Measurements from ENCODE around the gene PAX5.

The PAX5 gene

DNA sequence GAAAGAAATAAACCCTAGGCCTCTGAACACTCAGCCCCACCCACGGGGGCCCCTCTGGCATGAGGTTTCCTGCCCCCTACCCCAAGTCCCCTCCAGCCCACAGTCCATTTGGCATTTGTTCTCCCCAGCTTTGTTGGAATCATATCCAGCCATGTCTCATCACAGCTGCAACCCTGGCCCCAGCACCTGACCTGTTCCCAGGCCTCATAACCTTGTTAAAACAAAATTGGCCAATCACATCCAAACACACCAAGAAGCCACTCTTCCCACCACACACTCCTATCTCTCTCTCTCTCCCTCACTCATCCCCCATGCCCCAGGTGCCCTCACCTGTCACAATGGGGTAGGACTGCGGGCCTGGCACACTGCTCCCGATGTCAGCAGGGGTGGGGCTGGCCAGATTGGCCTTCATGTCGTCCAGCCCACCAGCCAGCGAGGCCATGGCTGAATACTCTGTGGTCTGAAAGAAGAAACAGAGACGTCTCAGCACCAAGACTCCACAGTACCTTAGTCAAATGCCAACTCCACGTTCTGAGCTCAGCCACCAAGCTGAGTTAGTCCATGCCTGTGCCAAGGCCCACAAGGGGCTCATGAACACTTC, 110.9 kb downstream of the PAX5 start:
- FAIRE-seq, result no peak
- TF ChIP-seq POLR2A (IDR thresholded peaks at IDR 0.05; ENCODE audit: low read depth, low read length), result no peak
- no peak for DNase-seq (ENCODE audit: insufficient read length, low spot score)

DNA sequence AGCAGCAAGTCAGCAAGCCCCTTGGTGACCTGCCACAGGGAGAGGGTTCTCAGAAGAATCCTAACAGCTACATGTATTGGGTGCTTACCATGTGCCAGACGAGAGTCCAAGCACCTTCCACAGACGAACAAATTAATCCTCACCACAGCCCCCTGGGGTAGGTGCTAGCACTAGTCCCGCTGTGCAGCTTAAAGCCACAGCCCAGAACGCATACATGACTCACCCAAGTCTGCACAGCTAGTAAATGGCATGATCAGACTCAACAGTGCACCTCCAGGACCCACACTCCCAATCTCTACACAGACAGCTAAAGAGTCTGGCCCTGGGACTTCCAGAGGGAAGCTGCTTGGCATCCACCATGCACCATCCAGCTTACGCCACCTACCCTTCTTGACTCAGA, 111.5 kb downstream of the PAX5 start:
- DNase-seq (ENCODE audit: insufficient read length, low spot score) (peak; percentile 40), FAIRE-seq (no peak)
- no peak for TF ChIP-seq POLR2A (IDR thresholded peaks at IDR 0.05; ENCODE audit: low read depth, low read length)

DNA sequence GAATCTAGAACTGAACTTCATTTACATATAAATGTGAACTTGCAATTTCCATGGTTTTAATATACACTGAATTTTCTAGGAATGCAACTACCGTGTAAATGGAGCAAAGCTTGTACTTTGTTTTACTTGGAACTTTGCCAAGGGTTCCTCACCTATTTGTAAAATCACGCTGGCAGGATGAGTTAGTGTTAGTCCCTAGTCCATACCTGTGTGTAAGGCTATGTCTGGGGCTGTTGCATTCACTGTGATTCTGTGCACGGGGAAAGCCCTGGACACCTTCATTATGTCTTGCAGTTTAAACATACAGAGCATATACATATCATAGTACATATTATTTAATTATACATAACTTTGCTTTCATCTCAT, 119.9 kb downstream of the PAX5 start:
- FAIRE-seq, result no peak
- DNase-seq (ENCODE audit: insufficient read length, low spot score), result no peak
- no peak for TF ChIP-seq POLR2A (IDR thresholded peaks at IDR 0.05; ENCODE audit: low read depth, low read length)

DNA sequence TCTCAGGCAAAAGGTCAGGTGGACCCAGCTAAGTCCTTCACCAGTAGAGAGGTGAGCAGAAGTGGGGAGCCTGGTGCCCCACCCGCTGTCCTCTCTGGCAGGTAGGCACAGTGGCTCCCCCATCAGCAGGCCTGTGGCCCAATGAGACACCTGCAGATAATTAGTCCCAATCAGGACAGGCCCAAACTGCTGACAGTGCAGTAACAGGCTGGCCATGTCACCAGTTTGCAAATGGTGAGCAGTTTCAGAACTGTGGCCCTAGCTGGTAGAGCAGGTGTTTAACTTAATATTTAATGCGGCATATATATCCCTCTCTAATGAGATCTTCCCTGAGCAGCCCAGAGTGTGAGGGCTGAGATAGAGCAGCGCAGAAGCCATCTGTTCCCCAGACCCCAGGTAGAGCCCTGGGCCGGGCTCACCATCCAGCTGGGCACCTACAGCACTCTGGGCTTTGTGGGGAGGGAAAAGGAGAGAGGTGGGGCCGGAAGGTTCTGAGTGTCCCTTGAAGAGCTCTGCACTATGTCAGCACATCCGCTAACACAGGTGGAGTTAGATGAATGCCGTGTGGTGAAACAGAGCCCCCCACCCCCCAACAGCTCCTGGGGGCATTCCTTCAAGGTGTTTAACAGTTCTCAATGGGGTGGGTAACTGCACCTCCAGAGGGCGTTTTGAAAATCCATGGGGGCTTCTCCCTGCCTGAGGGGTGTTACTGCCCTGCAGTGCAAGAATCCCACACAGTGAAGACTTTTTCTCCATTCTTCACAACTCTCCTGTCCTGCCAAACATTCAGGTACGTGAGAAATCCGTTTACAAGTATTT, 120.5 kb downstream of the PAX5 start:
- FAIRE-seq (no peak), DNase-seq (ENCODE audit: insufficient read length, low spot score) (no peak)
- TF ChIP-seq POLR2A (IDR thresholded peaks at IDR 0.05; ENCODE audit: low read depth, low read length), result no peak

DNA sequence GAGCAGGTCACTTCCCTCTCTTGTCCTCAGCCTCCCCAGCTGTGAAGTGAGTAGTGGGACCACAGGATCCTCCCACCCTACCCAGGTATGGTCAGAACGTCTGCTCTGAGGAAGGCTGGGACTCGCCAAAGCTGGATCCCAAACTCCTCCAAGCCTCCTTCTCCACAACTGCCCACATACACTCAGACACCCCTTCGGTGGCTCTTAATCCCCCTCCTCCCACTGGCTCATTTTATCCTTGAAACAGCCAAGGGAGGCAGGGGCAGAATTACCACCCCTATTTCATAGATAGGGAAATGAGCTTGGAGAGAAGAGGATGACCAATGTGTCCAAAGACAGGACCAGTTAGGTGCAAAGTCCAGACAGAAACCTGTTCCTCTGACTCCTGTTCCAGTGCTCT, 121.4 kb downstream of the PAX5 start:
- DNase-seq (ENCODE audit: insufficient read length, low spot score) (no peak), FAIRE-seq (no peak)
- TF ChIP-seq POLR2A (IDR thresholded peaks at IDR 0.05; ENCODE audit: low read depth, low read length), result no peak

DNA sequence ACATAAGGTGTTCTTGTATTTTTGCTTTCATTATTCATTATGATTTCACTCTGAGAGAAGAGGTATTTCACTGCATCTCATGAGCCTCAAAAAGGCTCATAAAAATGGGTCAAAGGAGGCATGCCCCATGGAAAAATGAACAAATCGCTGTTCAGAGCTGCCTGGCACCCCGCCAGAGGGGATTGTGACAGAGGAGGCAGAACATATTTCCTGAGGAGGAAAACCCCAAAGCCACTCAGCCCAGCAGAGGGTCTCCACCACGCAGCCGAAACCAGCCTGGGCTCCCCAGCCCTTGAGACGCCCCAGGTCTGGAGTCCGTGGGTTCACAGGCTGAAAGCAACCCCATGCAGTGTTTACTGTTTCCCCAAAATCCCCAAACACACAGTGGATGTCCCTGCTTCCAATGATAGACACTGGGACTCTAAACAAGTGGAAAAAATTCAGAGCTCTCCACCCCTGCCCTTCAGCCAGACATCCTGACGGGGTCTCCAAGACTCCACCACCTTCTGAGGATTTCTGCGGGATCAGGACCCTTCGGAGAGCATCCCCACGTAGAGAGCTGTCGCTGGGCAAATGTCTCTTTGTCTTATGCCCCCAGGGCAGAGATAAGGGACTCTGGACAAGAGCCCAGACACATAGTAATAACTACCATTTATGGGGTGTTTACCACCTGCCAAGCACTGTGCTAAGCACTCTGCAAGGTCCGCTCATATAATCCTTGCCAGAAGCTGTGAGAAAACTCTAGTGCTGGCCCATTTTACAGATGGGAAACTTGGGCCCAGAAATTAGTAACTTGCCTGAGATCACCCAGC, 122.3 kb downstream of the PAX5 start:
- FAIRE-seq (no peak), DNase-seq (ENCODE audit: insufficient read length, low spot score) (no peak)
- no peak for TF ChIP-seq POLR2A (IDR thresholded peaks at IDR 0.05; ENCODE audit: low read depth, low read length)

DNA sequence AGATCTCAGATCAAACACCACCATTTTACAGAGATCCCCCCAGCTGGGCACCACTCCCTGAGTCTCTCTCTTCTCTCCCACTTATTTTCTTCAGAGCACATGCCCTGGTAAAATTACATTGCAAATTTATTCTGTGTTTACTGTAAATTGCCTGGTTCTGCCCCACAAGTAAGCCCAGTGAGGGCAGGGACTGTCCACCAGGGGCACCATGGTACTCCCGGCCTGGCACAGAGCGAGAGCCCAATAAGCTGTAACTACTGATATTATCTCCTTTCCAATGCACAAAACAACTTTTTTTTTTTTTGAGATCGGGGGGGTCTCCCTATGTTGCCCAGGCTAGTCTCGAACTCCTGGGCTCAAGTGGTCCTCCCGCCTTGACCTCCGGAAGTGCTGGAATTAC, 123.0 kb downstream of the PAX5 start:
- no peak for TF ChIP-seq POLR2A (IDR thresholded peaks at IDR 0.05; ENCODE audit: low read depth, low read length)
- FAIRE-seq (no peak), DNase-seq (ENCODE audit: insufficient read length, low spot score) (no peak)

DNA sequence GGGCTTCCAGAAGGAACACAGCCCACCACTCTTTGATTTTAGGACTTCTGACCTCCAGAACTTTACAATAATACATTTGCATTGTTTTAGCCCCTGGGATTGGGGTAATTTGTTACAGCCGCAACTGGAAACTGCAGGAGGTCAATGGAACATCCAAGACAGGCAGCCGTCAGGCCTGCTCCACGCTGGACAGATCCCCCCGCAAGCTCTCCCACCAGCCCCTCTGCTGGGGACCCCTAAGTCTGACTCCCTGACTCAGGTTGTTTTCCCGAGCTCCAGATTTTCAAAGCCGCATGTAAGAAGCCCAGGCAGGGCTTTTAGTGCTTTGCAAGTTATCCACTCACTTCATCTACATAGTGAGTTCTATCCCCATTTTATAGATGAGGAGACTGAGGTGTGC, 127.6 kb downstream of the PAX5 start:
- no peak for FAIRE-seq
- no peak for DNase-seq (ENCODE audit: insufficient read length, low spot score)
- no peak for TF ChIP-seq POLR2A (IDR thresholded peaks at IDR 0.05; ENCODE audit: low read depth, low read length)

DNA sequence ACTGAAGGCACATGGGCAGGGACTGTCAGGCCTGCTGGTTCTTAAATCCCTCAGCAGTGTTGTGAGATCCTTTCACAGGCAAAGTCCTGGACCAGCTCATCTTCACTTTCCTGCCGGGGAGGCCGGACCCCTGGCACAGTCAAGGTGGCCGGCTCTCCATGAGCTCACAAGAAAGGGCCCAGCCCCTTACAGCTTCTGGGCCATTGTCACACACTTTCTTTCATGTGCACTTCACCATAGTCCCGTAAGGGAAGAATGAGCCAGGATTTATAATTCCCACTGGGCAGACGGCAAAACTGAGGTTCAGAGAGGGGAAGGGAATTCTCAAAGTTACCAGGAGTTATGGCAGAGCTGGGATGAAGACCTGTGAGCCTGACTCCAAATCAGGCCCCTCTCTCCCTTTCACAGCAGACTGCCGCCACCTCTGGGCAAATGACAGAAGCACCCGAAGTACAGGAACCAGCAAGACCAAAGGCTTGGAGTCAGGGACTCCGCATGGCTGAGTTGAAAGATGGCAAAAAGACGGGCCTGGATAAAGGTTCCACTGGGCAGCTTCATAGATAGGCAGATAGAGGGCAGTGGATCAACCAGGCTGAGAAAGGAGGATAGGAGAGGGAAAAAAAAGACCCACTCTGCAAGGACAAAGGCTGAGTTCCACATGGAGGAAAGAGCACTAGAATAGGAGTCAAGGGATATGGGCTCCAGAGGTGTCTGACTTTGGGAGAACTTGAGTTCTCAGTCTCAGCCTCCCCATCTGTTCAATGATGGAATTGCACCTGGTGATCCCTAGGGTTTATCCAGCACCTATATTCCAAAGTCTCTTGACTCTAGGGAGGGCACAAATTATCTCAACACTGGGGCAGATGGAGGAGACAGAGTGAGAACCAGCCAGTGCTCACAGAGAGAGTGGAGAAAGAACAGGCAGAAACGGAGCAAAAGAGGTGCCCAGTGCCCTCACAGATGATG, 128.7 kb downstream of the PAX5 start:
- DNase-seq (ENCODE audit: insufficient read length, low spot score) (no peak), FAIRE-seq (no peak)
- TF ChIP-seq POLR2A (IDR thresholded peaks at IDR 0.05; ENCODE audit: low read depth, low read length), result no peak

DNA sequence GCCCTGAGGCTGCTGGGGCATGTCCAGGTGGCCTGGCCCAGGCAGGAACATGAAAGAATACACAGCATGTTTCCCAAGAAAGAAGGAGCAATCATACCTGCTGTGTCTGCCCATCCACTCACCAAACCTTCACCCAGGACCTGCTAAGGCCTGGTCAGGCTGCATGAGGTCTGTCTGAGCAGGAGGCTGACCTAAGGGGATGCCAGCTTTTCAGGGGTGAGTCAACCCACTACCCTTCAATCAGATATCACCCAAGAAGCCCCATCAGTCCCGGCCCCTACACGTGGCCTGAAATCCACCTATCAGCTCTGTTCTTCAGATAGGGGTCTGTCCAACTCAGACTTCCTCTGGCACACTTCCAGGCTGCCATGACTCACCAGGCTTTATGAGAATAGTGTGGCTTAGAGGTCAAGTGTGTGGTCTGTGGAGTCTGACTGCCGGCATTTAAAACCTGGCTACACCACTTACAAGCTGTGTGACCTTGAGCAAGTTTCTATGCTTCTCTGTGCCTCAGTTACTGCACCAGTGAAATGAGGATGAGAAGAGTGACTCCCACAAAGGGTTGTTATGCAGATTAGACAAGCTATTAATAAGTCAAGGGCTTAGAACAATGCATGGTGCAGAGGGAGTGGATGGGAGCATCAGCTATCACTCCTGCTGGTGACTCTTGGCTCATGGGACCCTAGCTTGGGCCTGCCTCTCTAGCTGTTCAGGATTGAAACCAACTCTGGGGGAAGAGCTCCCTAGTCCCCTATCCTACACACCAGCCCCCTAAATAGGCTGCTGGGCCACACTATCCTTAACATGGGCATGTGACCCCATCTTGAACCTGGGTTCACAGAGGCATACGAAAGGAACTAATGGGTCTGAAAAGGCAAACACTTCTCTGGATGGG, 130.3 kb downstream of the PAX5 start:
- no peak for TF ChIP-seq POLR2A (IDR thresholded peaks at IDR 0.05; ENCODE audit: low read depth, low read length)
- FAIRE-seq (peak; percentile 58), DNase-seq (ENCODE audit: insufficient read length, low spot score) (no peak)

DNA sequence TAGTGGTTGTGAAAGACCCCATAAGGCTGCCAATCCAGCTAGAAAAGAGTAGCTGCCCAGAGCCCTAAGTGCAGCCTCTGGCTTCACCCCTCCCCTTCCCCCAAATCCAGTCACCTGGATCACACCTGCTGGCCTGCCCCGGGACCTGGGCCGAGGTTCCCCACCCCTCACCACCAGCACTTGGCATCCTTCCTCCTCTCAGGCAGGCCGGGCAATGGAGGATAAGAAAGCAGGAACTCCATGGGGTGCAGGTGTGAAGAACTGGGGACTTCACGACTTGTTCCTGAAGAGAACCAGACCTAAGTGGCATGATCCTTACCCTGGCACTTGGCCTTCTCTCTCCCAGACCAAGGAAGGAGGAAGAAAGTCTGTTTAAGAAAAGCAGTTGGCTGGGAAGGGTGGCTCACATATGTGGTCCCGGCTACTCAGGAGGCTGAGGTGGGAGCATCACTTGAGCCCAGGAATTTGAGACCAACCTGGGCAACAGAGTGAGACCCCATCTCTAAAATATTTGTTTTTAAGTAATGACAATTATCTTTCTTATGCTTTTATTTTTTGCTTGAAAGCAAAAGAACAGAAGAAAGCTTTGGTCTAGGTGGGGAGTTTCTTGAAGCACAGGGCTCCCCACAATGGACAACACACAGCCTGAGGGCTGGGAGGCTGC, 131.1 kb downstream of the PAX5 start:
- DNase-seq (ENCODE audit: insufficient read length, low spot score) (no peak), FAIRE-seq (no peak)
- no peak for TF ChIP-seq POLR2A (IDR thresholded peaks at IDR 0.05; ENCODE audit: low read depth, low read length)

DNA sequence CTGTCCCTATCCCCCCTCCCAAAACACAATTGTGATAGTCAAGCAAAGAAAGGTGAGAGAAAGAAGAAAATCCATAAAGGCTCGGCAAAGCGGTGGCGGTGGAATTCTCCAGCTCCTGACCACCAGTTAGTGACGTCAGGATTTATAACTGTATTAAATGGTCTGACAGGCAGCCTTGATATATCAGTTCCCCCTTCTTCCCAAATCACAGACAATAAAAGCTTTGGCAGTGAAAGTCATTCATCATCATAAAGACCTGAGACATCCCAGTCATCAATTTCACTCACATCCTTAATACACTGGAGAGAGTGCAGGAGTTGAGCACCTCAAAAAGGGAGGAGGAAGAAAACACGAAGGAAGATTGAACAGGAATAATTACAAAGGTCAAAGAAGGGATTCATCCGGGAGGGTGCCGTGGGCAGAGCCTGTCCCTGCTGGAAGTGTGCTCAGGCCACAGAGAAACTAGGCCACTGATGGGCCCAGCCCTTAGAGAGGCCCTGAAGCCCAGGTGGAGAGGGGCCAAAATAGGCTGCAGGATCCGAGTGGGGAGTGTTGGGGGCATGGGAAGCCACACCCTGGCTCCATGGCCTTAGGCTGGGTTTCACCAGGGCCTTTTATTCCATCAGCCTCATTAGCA, 131.9 kb downstream of the PAX5 start:
- no peak for DNase-seq (ENCODE audit: insufficient read length, low spot score)
- no peak for TF ChIP-seq POLR2A (IDR thresholded peaks at IDR 0.05; ENCODE audit: low read depth, low read length)
- no peak for FAIRE-seq
